Measurements from ENCODE around the gene OXSR1.
"Not testable (repeated sequence)": the region's sequence is repeated elsewhere in the genome, so short reads cannot be mapped to it uniquely, and the experiment has no call there.

OXSR1 gene

GRCh38 chr3:38133209-38133556, 32.2 kb upstream of the OXSR1 start:
- no peak overlapping the region for H3K4me3 ChIP-seq (ENCODE audit: low read depth, low read length)
- no peak overlapping the region for H3K27ac ChIP-seq
- no peaks in the 10 kb centered on the region for H3K27me3 ChIP-seq (replicated peaks)
- no peak for DNase-seq
- in situ Hi-C loops (cut with HindIII; ENCODE audit: low pct_ligation_motif_present, low sequenced_read_pairs), result no loop called here
- peaks cover 31% of the 10 kb centered on the region for H3K36me3 ChIP-seq (replicated peaks)
- TF ChIP-seq CTCF (IDR thresholded peaks at IDR 0.05; ENCODE audit: low read depth, low read length, missing control alignments), result no peak

GRCh38 chr3:38133557-38134405, 31.6 kb upstream of the OXSR1 start:
- H3K4me3 ChIP-seq (ENCODE audit: low read depth, low read length), result no peak overlapping the region
- no peak for TF ChIP-seq CTCF (IDR thresholded peaks at IDR 0.05; ENCODE audit: low read depth, low read length, missing control alignments)
- in situ Hi-C loops (cut with HindIII; ENCODE audit: low pct_ligation_motif_present, low sequenced_read_pairs), result no loop called here
- H3K27me3 ChIP-seq (replicated peaks), result no peaks in the 10 kb centered on the region
- peaks cover 26% of the 10 kb centered on the region for H3K36me3 ChIP-seq (replicated peaks)
- H3K27ac ChIP-seq, result no peak overlapping the region
- no peak for DNase-seq

- H3K4me3 ChIP-seq (ENCODE audit: low read depth, low read length); H3K27ac ChIP-seq; DNase-seq; in situ Hi-C loops (cut with HindIII; ENCODE audit: low pct_ligation_motif_present, low sequenced_read_pairs); H3K27me3 ChIP-seq (replicated peaks): not testable (repeated sequence)
- peaks cover 21% of the 10 kb centered on the region for H3K36me3 ChIP-seq (replicated peaks)
These were observed 30.7 kb upstream of the OXSR1 start for GRCh38 chr3:38134517-38135143.

- in situ Hi-C loops (cut with HindIII; ENCODE audit: low pct_ligation_motif_present, low sequenced_read_pairs); H3K27me3 ChIP-seq (replicated peaks); H3K27ac ChIP-seq; DNase-seq: not testable (repeated sequence)
- Histone ChIP-seq H3K4me3 (ENCODE audit: low read depth, low read length) (peak overlapping the region; percentile 81), H3K36me3 (replicated peaks) (peaks cover 12% of the 10 kb centered on the region)
These were observed 29.6 kb upstream of the OXSR1 start for GRCh38 chr3:38135621-38136277.

- in situ Hi-C loops (cut with HindIII; ENCODE audit: low pct_ligation_motif_present, low sequenced_read_pairs), result no loop called here
- peaks cover 8% of the 10 kb centered on the region for H3K36me3 ChIP-seq (replicated peaks)
- H3K27me3 ChIP-seq (replicated peaks), result no peaks in the 10 kb centered on the region
- TF ChIP-seq CTCF (IDR thresholded peaks at IDR 0.05; ENCODE audit: low read depth, low read length, missing control alignments), result no peak
- peak overlapping the region; percentile 17 for H3K27ac ChIP-seq
- H3K4me3 ChIP-seq (ENCODE audit: low read depth, low read length), result peak overlapping the region; percentile 81
- no peak for DNase-seq
These were observed 29.0 kb upstream of the OXSR1 start for GRCh38 chr3:38136393-38136776.

GRCh38 chr3:38136777-38137614, 28.3 kb upstream of the OXSR1 start, which contains the start of gene ACAA1:
TSS of gene ACAA1 (minus strand) at chr3:38137127. CDS start at chr3:38137035, 92 bp downstream.
- peak; percentile 100 for DNase-seq
- in situ Hi-C loops (cut with HindIII; ENCODE audit: low pct_ligation_motif_present, low sequenced_read_pairs), result no loop called here
- H3K4me3 ChIP-seq (ENCODE audit: low read depth, low read length), result peak within 1 kb of the TSS; percentile 82
- H3K36me3 ChIP-seq (replicated peaks), result peaks cover 4% of the 10 kb centered on the region
- no peak for TF ChIP-seq CTCF (IDR thresholded peaks at IDR 0.05; ENCODE audit: low read depth, low read length, missing control alignments)
- no peaks in the 10 kb centered on the region for H3K27me3 ChIP-seq (replicated peaks)
- peak within 1 kb of the TSS; percentile 75 for H3K27ac ChIP-seq
